Skeletal muscle cell (primary cell): ENCODE data around the gene LYST.

Source experiments
- DNase-seq: peaks from one replicate; pipeline ENCODE4 v3.0.0-alpha.2; 2010; ENCODE audit warnings: low read depth
- H3K4me3 ChIP-seq: 2 replicates; pipeline ENCODE4 v1.5.1; 2011; ENCODE audit warnings: low read depth, mild to moderate bottlenecking, control low read depth, low read length, moderate library complexity

The LYST gene

DNA sequence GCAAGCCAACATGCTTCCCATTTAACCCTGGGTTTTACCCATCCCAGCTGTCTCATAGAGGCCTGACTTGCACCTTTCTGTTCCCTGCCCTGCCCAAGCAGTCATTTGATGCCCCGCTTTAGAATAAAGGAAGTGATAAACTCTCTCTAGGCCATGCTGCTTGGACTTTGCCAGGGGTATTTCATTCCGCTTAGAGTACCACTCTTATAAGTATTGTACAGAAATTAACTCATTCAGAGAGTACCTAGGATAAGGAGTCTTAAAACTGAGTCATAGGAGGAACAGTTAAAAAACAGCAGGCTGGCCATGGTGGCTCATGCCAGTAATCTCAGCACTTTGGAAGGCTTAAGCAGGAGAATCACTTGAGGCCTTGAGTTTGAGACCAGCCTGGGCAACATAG lies 21.0 kb upstream of the LYST start:
- DNase-seq, result no peak
- no peak overlapping the region for H3K4me3 ChIP-seq

DNA sequence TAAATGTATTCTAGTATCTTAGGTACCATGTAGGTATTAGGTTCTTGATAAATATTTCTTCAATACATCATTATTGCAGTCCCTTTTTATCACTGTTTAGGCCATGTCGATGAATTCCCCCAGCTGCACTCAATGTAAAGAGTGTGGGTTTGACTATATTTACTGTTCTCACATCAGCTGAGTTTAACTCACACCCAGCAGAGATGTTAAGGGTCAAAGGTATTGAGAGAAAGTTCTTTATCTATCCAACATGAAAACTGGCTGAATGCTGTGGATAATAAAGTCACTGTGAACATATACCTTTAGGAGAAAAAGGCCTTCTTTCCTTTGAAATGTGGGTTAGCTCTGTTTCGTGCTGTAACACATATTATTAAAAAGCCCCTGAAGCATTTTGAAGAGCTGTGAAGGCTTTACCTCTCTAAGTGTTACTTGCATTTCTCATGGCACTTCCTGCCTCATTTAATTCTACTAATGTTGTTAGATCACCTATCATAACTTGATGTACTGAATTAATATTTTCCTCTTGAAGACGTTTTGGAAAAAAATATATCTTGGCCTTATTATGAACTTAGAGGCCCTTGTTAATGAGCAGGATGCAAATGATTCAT lies 19.1 kb upstream of the LYST start:
- no peak for DNase-seq

DNA sequence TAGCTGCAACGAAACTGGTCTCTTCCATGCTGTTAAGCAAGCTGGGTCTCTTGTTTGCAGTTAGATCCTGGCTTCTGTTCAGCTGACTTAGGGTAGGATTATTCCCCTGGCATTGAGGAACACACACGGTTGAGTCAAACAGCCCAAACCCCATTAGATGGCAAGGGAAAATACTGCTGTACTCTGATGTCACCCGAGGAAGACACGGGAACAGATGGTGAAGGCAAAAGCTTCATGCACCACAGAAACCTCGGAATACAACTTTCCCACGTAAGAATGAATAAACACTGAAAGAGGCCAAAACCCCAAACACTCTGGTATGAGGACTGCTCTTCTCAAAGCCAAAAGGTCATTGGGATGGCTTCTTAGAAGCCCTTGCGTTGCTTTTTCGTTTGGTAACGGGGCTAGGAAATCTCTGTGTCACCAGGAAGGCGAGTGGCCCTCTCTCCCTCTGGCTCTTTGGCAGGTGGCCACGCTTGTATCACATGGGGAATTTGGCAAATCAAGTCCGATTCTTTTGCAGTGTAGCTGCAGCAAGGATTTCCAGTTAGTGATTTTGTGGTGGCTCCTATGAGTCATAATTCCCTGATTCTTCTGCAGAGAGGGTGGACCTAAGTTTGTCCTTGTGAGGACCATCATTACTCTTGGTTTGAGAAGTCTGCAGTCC lies 16.7 kb upstream of the LYST start:
- peak; percentile 93 for DNase-seq
- no peak overlapping the region for H3K4me3 ChIP-seq

More for the DNA sequence above, 19.1 kb upstream of the LYST start:
- no peak overlapping the region for H3K4me3 ChIP-seq

DNA sequence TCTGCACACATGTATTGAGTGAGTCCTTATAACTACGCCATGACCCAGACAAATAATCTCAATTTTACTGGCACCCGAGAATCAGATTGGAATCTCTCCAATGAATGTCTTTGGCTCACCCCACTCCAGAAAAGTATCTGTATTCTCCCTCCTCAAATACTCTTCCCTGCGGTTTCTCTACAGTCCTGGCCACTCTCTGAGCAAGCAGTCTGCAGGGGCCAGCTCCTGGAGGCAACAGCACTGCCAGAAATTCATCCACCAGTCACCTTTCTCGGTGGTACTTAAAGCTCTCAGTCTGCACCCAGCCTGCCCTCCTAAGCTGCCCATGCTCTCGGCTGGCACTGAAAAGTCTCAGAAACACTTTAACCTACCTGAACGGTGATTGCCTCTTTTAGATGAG lies 16.1 kb upstream of the LYST start:
- no peak for DNase-seq
- no peak overlapping the region for H3K4me3 ChIP-seq

DNA sequence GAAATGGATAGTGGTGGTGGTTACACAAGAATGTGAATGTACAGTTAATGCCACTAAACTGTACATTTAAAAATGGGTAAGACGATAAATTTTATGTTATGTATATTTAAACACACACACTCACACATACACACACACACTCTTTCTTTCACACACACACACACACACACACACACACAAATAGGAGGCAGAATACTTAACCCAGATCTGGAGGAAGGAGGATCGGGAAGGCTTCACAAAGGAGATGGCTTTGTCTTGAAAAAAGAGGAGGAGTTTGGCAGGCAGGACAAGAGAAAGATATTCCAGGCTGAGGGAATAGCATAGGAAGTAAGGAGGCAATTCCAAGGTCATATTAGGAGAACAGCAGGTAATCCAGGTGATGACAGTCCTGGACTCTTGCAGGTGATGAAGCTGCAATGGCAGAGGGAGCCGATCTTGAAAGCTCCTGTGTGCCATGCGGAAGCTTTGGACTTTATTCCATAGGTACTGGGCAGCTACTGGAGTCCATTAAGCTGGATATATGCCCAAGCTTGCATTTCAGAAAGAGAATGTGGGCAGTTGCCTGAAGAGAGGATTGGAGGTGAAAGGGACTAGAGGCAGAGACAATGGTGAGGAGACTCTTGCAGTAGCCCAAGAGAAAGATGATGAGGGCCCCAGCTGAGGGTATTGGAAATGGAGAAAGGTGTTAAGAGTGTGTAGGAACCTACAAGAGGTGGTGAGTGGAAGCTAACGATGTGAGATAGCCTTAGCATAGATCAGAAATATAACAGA lies 15.4 kb upstream of the LYST start:
- no peak overlapping the region for H3K4me3 ChIP-seq
- DNase-seq, result no peak

DNA sequence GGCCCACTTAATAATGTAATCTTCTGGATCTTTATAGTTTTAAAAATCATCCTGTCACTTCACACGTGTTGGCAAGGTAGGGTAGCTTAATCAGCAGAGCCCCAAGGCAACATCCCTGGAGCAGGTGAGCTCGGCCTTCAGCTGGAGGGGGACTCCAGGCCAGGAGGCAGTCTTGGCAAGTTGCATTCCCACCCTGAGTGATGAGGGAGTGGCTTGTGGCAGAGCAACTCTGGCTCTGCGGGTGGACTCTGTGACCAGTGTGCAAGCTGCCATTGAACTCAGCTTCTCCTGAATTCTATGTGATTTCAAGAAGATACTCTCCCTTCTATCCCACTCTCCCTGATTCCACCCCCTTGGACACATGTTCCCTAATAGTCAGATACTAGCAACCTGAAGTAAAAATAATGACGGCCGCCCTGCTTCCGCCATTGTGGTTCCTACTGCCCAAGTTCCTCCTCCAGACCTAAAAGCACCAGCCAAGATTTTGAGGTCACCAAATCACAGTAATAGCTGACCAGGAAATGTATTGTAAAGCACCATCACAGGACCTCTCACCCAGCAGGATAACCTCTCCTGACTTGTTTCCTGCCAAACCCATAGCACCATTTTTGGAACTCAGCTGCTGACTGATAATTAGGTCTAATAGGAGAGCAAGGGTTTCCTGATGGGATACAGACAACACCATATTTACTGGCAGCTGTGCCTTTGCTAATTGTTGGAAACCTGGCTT lies 11.5 kb upstream of the LYST start:
- no peak for DNase-seq
- no peak overlapping the region for H3K4me3 ChIP-seq

DNA sequence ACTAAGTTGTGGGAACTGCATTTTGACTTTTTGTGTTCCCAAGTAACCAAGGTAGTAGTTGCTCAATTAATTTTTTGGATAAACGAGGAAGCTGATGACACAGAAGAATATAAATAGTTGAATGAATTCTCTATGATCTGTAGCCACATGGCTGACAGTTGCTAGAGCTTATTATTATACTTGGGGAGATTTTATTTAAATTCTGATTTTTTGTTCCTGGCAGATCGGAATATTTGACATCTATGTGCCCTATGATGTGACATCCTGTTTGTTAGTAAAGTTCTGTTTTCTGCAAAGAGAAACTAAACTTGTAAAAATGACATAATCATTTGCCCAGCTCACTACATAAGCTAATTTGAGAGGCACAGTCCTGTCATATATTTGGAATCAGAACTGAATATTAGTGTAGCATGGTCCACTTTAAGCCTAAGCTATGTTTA lies 9.7 kb upstream of the LYST start:
- DNase-seq, result no peak
- H3K4me3 ChIP-seq, result no peak overlapping the region

DNA sequence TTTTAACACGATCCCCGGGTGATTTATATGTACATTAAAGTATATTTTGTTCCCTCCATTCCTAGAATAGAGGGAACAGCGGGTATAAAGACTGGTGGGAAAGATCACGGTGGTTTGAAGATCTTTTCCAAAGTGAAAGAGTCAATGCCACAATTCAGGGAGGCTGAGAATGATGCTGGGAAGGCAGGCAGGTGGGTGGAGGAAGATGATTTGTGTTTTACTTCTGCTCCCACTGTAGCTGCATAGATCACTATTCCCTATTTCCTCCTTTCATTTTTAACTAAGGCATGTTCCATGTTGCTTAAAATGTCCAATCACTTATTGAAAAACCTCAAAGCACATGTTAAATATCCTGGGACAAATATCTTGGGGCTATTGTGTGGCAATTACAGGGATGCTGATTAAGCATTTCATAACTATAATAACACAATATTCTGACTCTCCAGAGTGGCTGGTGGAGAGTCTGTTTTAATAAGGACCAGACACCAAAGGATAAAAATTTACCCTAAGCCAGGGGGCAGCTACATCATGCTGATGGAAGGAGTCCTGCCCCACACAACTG lies 8.4 kb upstream of the LYST start:
- H3K4me3 ChIP-seq, result no peak overlapping the region
- no peak for DNase-seq

DNA sequence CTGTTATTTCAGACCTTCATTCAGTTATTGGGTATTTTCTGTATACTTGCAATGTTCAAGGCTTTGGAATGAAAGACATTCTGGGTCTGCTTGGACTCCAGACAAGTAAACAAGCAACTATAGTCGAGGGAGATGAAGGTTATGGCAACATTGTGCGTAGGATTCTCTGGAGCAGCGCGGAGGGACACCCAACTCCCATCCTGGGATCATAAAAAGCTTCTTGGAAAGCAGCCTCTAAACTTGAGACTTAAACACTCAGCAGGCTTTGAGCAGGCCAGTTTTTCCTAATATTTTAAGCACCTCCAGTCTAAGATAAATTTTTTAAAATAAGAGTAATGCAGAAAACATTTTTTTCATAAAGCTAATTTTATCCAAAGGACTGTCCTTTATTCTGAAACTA lies 7.6 kb upstream of the LYST start:
- no peak overlapping the region for H3K4me3 ChIP-seq
- no peak for DNase-seq

DNA sequence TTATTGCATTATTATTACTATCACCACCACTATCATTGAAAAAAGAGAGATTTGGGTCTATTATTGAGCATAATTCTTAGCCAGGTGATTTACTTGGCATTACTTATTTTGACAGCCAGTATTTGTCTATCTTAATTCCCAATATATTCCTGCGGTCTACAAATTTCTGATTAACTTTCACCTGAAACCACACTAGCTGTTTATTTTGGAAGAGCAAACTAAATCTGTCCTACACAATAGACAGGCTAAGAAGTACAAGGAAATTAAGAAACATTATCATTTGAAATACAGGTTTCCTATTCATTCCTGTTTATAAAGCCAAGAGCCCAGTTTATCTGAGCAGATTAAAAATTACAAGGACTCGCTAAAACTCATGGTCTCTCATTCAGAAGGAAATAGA lies 6.9 kb upstream of the LYST start:
- DNase-seq, result no peak
- H3K4me3 ChIP-seq, result no peak overlapping the region

DNA sequence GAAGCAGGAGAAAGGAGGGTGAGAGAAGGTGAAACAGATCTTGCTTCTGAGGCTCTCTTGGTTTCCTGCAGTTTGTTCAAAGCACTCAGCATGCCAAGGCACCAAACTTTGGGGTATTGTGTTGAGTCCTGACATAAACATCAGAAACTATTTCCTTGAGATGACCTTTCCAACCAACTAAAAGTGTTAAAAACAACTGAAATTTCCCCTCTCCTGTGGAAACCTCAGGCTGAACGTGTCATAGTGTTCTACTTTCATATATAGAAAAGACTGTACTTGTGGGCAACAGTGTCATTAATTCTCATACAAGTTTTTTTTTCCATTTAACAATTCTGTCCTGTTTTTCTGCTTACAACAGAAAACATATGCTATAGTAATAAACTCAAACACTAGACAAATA lies 6.3 kb upstream of the LYST start:
- no peak for DNase-seq
- no peak overlapping the region for H3K4me3 ChIP-seq

DNA sequence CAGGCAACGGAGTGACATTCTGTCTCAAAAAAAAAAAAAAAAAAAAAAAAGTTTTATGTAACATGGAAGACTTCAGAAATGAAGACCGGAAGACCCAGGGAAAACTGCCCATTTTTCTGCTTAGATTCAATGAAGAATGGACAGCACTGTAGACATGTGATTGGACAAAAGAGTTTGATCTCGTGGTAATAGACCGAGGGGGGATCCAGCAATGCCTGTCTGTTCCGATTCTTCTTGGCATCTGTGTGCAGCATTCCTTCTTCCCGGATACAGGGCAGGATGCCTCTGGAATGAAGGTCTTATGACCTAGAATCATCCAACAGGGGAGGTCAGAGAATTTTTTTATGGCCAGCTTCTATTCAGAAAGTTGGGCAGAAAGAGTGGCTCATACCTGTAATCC lies 5.6 kb upstream of the LYST start:
- no peak overlapping the region for H3K4me3 ChIP-seq
- DNase-seq, result no peak

DNA sequence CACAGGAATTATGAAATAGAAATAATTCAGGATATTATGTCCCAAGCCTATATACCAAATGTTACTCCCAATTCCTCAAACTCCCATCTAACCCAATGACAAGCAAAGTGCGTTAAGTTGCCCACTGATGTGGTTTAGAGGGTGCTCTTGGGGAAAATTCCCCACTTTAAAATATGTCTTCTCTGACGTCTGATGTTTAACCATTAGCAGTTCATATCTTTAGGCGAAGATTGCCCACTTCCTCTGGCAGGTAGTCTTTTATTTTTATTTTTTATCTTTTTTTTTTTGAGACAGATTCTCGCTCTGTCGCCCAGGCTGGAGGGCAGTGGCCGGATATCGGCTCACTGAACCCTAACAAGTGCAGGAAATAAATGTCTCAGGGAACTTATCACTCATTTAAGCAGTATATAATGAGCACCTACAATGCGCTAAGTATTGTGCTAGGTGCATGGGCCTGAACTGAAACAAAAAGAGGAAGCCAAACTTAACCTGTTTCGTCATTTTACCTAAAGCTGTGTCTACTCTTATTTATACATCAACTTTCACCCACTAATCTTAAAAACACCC lies 1.3 kb upstream of the LYST start:
- no peak overlapping the region for H3K4me3 ChIP-seq
- DNase-seq, result no peak

DNA sequence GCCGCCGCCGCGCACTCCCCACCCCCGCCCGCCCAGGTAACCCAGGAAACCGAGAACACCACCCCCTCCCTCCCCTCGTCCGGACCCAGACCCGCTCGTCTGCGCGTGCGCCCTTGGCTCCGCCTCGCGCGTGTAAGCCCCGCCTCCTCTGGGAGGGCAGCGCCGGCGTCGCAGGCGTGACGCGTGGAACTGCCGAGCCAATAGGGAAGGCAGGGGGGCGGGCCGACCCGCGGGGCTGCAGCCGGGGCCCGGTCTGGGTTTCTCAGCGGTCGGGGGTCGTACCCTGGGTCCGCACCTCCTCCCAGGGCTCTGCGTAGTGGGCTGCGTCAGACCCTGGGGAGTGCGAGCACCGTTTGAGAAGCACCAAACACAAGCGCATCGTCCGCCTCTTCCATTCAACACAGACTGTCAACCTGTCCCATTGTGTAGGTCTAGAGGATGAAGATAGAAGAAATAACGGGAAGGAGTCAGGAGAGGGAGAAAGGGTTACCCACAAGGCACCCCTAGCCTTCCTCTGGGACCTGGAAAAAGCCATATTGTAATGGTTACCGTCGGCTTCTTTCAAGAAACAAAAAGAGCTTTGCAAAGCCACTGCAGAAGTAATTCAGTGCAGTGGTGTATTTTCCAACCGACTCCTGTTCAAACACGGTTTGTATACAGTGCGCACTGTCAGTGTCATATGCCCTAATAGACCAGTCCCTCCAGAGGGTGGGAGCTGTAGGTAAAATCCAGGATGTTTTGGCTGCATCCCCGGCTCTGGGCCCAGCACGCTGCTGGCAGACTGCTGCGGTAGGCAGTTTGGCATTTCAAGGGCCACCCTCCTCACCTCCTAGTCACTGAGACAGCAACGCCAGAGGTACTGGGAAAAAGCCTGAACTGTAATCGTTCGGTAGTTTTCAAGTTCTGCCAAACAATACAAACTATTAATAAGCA lies 473 bp upstream of the LYST start:
- peak; percentile 85 for DNase-seq
- H3K4me3 ChIP-seq, result peak overlapping the region; percentile 75

DNA sequence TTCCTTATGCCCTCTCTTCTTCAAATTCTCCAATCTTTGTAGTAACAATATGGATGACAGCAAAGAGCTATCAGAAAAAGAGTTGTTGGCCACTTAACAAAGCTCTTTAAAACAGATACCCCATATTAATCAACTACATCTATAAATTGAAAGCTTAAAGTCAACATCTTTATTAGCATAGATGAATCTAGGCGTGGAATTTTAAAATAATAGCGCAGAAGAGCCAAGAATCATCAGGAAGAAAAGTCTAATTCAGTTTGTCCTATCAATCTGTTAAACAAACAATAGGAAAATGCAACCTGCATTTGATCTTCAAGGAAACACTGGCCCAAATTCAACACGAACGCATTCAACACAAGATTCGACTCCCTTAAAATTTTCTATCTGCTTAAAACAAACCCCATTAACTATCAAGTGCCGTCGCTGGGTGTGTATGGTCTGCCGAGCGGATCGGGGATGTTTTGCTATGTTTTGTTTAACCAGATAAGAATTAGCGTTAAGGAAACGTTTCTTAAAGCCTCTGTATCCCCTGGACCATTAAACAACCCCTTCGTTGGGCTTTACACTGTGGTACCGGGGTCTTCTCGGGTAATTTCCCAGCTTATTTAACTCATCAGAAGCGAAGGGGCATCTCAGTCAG lies 1.0 kb downstream of the LYST start:
- H3K4me3 ChIP-seq, result peak overlapping the region; percentile 75

DNA sequence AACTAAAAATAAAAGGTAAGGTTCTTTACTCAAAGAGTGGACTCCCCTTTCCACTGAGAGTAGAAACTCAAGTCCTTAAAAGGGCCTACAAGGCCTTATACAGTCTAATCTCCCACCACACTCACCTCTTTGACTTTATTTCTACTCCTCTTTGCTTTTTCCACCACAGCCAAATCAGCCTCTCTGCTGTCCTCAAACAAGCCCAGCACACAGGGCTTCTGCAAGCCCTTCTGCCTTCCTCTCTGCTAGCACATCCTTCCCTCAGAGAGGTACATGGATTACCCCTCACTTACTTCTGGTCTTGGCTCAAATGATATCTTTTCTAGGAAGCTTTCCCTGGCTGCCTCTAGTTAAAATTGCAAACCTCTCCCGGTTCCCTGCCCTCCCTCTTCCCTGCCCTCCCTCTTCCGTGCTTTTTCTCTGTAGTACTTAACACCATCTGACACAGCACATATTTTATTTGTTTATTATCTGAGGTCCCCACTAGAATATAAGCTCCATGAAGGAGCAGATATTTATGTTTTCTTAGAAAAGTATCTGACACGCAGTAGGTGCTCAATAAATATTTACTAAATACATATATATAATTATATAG lies 1.7 kb downstream of the LYST start:
- no peak for DNase-seq
- peak overlapping the region; percentile 75 for H3K4me3 ChIP-seq

More for the DNA sequence above, 1.0 kb downstream of the LYST start:
- DNase-seq, result no peak

DNA sequence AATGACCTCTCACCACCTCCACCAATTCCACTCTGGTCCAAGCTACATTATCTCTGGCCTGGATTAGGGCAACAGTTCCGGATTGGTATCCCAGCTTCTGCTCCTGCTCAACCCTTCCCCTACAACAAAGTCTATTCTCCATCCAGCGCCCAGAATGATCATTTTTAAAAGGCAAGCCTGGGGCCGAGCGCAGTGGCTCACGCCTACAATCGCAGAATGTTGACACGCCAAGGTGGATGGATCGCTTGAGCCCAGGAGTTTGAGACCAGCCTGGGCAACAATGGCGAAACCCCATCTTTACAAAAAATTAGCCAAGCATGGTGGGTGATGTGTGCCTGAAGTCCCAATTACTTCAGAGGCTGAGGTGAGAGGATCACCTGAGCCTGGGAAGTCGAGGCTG lies 2.2 kb downstream of the LYST start:
- DNase-seq, result no peak
- no peak overlapping the region for H3K4me3 ChIP-seq

DNA sequence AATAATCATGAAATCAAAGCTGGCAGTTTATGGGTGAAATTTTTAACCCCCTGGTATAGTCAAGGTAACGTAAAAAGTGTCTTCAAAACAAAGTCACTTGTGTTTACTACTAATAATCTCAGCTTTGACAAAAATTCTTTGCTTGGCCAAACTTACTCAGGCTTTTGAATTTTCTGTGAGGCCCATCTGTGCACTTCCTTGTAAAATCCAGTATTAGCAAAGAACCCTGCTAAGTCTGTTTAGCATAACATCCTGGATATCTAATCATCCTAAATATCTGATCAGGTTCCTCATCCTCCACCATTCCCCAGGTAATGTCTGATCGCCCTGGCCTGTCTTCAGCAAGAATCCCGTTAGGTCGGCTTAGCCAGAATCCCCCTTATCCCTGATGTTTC lies 3.0 kb downstream of the LYST start:
- H3K4me3 ChIP-seq, result no peak overlapping the region
- DNase-seq, result no peak
